Measurements from ENCODE around the gene QPRT.
"Not testable (repeated sequence)": the region's sequence is repeated elsewhere in the genome, so short reads cannot be mapped to it uniquely, and the experiment has no call there.

The QPRT gene

DNA sequence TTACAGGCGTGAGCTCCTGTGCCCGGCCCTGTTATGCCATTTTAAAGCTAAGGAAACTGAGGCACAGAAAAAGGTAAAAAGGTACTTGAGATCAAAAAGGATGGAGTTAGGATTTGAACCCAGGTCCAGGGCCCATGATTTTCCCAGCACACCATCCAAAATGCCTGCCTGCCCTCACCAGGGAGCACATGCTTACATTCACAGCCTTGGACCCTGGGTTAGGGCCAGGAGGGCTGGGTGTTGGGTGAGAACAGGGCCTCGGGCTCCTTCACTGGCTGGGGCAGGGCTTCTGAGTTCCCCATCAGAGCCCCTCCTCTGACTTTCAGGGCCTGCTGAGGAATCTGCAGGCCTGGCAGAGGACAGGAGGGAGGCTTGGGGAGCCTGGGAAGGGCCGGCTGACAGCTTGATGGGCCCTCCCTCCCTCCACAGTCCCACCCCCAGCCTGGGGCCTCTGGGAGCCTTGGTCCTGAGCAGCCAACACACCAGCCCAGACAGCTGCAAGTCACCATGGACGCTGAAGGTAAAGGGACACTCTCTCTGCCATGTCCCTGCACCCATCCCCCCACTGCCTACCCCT, at the start of gene QPRT:
QPRT (plus strand) TSS at position 490 of the 577 bp plus-strand sequence; CDS start at position 508, 18 bp downstream.
- H2AFZ ChIP-seq (ENCODE audit: low read depth, low read length) = peak within 1 kb of the TSS; percentile 64
- peaks cover 28% of the 10 kb centered on the region for H3K4me1 ChIP-seq (ENCODE audit: insufficient read depth, low read length)
- peaks cover 17% of the 10 kb centered on the region for H3K79me2 ChIP-seq (ENCODE audit: insufficient read depth, low read length)
- H3K27ac ChIP-seq (ENCODE audit: low read length) = peak within 1 kb of the TSS; percentile 99
- H3K27me3 ChIP-seq (ENCODE audit: insufficient read depth, low read length, poor library complexity) = no peaks in the 10 kb centered on the region
- TF ChIP-seq, protein P1, sequence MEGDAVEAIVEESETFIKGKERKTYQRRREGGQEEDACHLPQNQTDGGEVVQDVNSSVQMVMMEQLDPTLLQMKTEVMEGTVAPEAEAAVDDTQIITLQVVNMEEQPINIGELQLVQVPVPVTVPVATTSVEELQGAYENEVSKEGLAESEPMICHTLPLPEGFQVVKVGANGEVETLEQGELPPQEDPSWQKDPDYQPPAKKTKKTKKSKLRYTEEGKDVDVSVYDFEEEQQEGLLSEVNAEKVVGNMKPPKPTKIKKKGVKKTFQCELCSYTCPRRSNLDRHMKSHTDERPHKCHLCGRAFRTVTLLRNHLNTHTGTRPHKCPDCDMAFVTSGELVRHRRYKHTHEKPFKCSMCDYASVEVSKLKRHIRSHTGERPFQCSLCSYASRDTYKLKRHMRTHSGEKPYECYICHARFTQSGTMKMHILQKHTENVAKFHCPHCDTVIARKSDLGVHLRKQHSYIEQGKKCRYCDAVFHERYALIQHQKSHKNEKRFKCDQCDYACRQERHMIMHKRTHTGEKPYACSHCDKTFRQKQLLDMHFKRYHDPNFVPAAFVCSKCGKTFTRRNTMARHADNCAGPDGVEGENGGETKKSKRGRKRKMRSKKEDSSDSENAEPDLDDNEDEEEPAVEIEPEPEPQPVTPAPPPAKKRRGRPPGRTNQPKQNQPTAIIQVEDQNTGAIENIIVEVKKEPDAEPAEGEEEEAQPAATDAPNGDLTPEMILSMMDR (IDR thresholded peaks at IDR 0.05; ENCODE audit: borderline replicate concordance, extremely low read depth, low read length, poor library complexity, severe bottlenecking) = no peak
- no peak for TF ChIP-seq EZH2 (IDR thresholded peaks at IDR 0.05; ENCODE audit: borderline replicate concordance, low read depth, low read length, severe bottlenecking)
- H3K9me3 ChIP-seq (ENCODE audit: insufficient read depth, low read length, severe bottlenecking) = no peaks in the 10 kb centered on the region
- H3K4me3 ChIP-seq (ENCODE audit: low read depth in 1 of 2, low read length in 2 of 2) = peak within 1 kb of the TSS in 1 of 2 experiments; percentile 56; a peak in 3 of 4 replicates
- H3K4me2 ChIP-seq (ENCODE audit: insufficient read depth, low read length) = peak within 1 kb of the TSS; percentile 70
- ATAC-seq (ENCODE audit: insufficient read depth, low read depth) = peak; percentile 41; the same call in 2 of the 3 replicates
- peak within 1 kb of the TSS; percentile 76 for H3K9ac ChIP-seq (ENCODE audit: low read depth, low read length)
- no peaks in the 10 kb centered on the region for H4K20me1 ChIP-seq (ENCODE audit: insufficient read depth, low read length)
- DNase-seq = no peak
- no peaks in the 10 kb centered on the region for H3K36me3 ChIP-seq (ENCODE audit: insufficient read depth, low read length)

DNA sequence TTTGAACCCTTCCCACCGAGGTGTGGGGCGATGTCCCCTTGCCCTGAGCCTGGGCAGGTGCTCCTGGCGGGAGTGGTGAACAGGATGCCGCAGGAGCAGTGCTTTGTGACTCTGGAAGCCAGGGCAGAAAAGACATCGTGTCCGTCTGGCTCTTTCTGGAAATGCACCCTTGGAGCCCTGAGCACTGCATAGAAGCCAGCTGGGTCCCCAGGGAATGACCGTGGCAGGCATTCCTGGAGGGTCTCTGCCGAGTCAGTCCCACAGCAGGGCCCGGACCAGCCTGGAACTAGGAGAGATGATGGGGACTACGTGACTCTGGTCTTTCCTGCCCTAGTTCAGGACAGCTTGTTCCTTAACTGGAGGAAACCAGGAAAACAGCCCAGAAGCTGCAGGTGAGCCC, 49.7 kb upstream of the QPRT start:
- H3K27me3 ChIP-seq (ENCODE audit: insufficient read depth, low read length, poor library complexity); H3K79me2 ChIP-seq (ENCODE audit: insufficient read depth, low read length); H3K9me3 ChIP-seq (ENCODE audit: insufficient read depth, low read length, severe bottlenecking); H3K4me3 ChIP-seq (ENCODE audit: low read depth in 1 of 2, low read length in 2 of 2); H3K9ac ChIP-seq (ENCODE audit: low read depth, low read length); H3K4me2 ChIP-seq (ENCODE audit: insufficient read depth, low read length); H3K4me1 ChIP-seq (ENCODE audit: insufficient read depth, low read length); ATAC-seq (ENCODE audit: insufficient read depth, low read depth); H3K36me3 ChIP-seq (ENCODE audit: insufficient read depth, low read length); H4K20me1 ChIP-seq (ENCODE audit: insufficient read depth, low read length); DNase-seq; H2AFZ ChIP-seq (ENCODE audit: low read depth, low read length); H3K27ac ChIP-seq (ENCODE audit: low read length): not testable (repeated sequence)

DNA sequence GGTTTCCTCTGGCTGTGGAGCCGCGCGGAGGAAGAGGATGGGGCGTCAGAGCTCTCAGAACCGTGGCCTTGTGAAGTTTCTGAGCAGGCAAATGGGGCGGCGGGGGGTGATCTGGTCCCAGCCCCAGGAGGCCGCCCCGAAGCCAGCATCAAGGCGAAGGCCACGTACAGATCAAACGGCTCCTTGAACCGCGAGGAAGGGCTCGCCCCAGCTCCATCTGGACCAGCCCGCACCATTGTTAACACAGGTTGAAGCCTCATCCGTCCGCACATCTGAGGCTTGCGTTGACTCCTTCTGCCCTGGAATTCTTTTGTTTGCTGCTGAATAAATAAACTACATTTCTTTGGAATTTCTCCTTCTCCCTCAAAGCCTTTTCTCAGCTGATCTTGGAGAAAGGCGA, 47.3 kb upstream of the QPRT start:
- not testable (repeated sequence) for DNase-seq; H4K20me1 ChIP-seq (ENCODE audit: insufficient read depth, low read length)

DNA sequence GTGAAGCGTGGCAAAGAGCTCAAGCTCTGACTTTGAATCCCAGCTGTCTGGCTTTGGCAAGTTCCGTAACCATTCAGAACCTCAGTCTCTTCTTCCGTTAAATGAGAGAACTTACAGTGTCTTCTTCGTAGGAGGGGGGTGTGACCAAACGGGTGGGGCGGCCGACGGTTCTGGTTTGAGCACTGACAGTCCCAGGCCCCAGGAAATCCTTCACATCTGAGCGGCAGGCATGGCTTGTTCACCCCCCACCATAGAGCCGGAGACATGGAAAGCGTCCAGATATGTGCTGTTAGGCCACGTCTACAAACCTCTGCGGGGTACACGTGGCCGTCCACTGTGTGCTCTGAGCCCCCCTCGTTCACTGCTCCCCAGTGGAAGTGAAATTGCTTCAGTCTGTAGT, 43.1 kb upstream of the QPRT start:
- H3K27ac ChIP-seq (ENCODE audit: low read length); H3K9me3 ChIP-seq (ENCODE audit: insufficient read depth, low read length, severe bottlenecking): not testable (repeated sequence)

More for the DNA sequence above, 47.3 kb upstream of the QPRT start:
- H3K9ac ChIP-seq (ENCODE audit: low read depth, low read length); H3K9me3 ChIP-seq (ENCODE audit: insufficient read depth, low read length, severe bottlenecking); H3K27me3 ChIP-seq (ENCODE audit: insufficient read depth, low read length, poor library complexity); H2AFZ ChIP-seq (ENCODE audit: low read depth, low read length); H3K4me2 ChIP-seq (ENCODE audit: insufficient read depth, low read length); H3K4me3 ChIP-seq (ENCODE audit: low read depth in 1 of 2, low read length in 2 of 2); H3K27ac ChIP-seq (ENCODE audit: low read length); H3K4me1 ChIP-seq (ENCODE audit: insufficient read depth, low read length); H3K36me3 ChIP-seq (ENCODE audit: insufficient read depth, low read length); H3K79me2 ChIP-seq (ENCODE audit: insufficient read depth, low read length); ATAC-seq (ENCODE audit: insufficient read depth, low read depth): not testable (repeated sequence)

DNA sequence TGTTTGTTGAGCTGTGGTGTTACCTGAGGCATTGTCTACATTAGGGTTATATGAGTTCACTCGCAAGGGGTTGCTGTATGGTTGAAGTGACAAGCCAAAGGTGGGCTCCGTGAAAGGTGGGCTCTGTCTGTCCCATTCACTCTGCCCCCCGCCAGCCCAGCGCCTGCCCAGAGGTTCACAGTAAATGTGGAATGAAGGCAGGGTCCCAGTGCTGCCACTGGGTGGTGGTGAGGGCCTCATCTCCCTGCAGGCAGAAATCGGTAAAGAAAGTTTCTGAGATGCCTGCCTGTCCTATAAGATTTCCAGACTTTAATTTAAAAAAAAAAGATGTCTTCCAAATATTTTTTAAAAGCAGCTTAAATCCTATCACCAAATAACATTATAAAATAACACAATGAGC, 42.6 kb upstream of the QPRT start:
- DNase-seq; H3K4me1 ChIP-seq (ENCODE audit: insufficient read depth, low read length); H3K27ac ChIP-seq (ENCODE audit: low read length); H3K79me2 ChIP-seq (ENCODE audit: insufficient read depth, low read length); H2AFZ ChIP-seq (ENCODE audit: low read depth, low read length); H3K4me2 ChIP-seq (ENCODE audit: insufficient read depth, low read length); H3K9me3 ChIP-seq (ENCODE audit: insufficient read depth, low read length, severe bottlenecking); H3K36me3 ChIP-seq (ENCODE audit: insufficient read depth, low read length); H3K9ac ChIP-seq (ENCODE audit: low read depth, low read length); H3K4me3 ChIP-seq (ENCODE audit: low read depth in 1 of 2, low read length in 2 of 2); H3K27me3 ChIP-seq (ENCODE audit: insufficient read depth, low read length, poor library complexity); H4K20me1 ChIP-seq (ENCODE audit: insufficient read depth, low read length): not testable (repeated sequence)
- ATAC-seq (ENCODE audit: insufficient read depth, low read depth) = peak; percentile 57; the same call in 1 of the 3 replicates

More for the DNA sequence above, 43.1 kb upstream of the QPRT start:
- H3K79me2 ChIP-seq (ENCODE audit: insufficient read depth, low read length); H3K4me2 ChIP-seq (ENCODE audit: insufficient read depth, low read length); H3K27me3 ChIP-seq (ENCODE audit: insufficient read depth, low read length, poor library complexity); H3K4me1 ChIP-seq (ENCODE audit: insufficient read depth, low read length); DNase-seq; H3K36me3 ChIP-seq (ENCODE audit: insufficient read depth, low read length); H2AFZ ChIP-seq (ENCODE audit: low read depth, low read length); H3K4me3 ChIP-seq (ENCODE audit: low read depth in 1 of 2, low read length in 2 of 2); ATAC-seq (ENCODE audit: insufficient read depth, low read depth); H3K9ac ChIP-seq (ENCODE audit: low read depth, low read length); H4K20me1 ChIP-seq (ENCODE audit: insufficient read depth, low read length): not testable (repeated sequence)

DNA sequence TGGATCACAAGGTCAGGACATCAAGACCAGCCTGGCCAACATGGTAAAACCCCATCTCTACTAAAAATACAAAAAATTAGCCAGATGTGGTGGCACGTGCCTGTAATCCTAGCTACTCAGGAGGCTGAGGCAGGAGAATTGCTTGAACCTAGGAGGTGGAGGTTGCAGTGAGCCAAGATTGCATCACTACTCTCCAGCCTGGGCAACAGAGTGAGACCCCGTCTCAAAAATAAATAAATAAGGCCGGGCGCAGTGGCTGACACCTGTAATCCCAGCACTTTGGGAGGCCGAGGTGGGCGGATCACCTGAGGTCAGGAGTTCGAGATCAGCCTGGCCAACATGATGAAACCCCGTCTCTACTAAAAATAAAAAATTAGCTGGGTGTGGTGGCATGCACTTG, 40.2 kb upstream of the QPRT start:
- not testable (repeated sequence) for H2AFZ ChIP-seq (ENCODE audit: low read depth, low read length); H3K4me2 ChIP-seq (ENCODE audit: insufficient read depth, low read length); H3K9ac ChIP-seq (ENCODE audit: low read depth, low read length)

More for the DNA sequence above, 40.2 kb upstream of the QPRT start:
- H3K4me1 ChIP-seq (ENCODE audit: insufficient read depth, low read length); H3K79me2 ChIP-seq (ENCODE audit: insufficient read depth, low read length); H3K36me3 ChIP-seq (ENCODE audit: insufficient read depth, low read length); H4K20me1 ChIP-seq (ENCODE audit: insufficient read depth, low read length); H3K27ac ChIP-seq (ENCODE audit: low read length); H3K9me3 ChIP-seq (ENCODE audit: insufficient read depth, low read length, severe bottlenecking); ATAC-seq (ENCODE audit: insufficient read depth, low read depth); H3K4me3 ChIP-seq (ENCODE audit: low read depth in 1 of 2, low read length in 2 of 2); H3K27me3 ChIP-seq (ENCODE audit: insufficient read depth, low read length, poor library complexity); DNase-seq: not testable (repeated sequence)

All from DND-41 (cell line).